Measurements from ENCODE around the gene CAPN2. TPM values are rescaled to one million over a fixed set of nuclear protein-coding genes. Genes with fewer than 3 reads are reported as not detected.

The CAPN2 gene
- total and polyA plus RNA-seq, 7 experiments from 2014 or later, result 57.6 to 195 (median 99.5) TPM

DNA sequence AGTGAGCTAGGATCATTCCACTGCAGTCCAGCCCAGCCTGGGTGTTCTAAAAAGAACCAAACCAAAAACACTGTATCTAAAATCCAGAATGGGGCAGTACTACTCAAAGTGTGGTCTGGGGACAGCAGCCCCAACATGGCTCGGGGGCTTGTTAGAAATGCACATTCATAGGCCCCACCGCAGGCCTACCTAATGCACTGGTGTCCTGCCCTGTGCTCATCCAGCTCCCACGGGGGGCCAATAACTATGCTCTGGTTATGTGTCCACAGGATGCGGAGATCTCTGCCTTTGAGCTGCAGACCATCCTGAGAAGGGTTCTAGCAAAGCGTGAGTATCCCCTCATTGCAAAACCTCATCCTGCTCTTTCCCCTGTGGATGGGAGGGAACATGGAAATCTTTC is 51.5 kb downstream of the CAPN2 start:
- Mint-ChIP-seq H3K27me3 (no peaks in the 10 kb centered on the region), H3K36me3 (peaks cover 5 to 67% (median 32%) of the 10 kb centered on the region in 5 donors), H3K9me3 (no peaks in the 10 kb centered on the region), H3K4me1 (no peaks in the 10 kb centered on the region), H3K27ac (no peak overlapping the region), H3K4me3 (no peak overlapping the region)
- intact Hi-C loops (cut with micrococcal nuclease), result no loop called here
- Histone ChIP-seq H3K4me3 (ENCODE audit: low read length) (no peak overlapping the region), H3K36me3 (ENCODE audit: control insufficient read depth in 2 of 3, insufficient read depth in 3 of 3, low read length in 3 of 3) (peaks cover 16 to 72% (median 40%) of the 10 kb centered on the region in 3 experiments), H3K27me3 (ENCODE audit: control insufficient read depth in 2 of 2, insufficient read depth in 2 of 2, low read length in 2 of 2) (no peaks in the 10 kb centered on the region), H3K9me3 (ENCODE audit: control insufficient read depth in 2 of 3, low read length in 3 of 3) (no peaks in the 10 kb centered on the region), H3K4me1 (ENCODE audit: control insufficient read depth in 2 of 2, insufficient read depth in 2 of 2, low read length in 2 of 2) (no peaks in the 10 kb centered on the region), H3K27ac (ENCODE audit: low read depth, low read length) (no peak overlapping the region)
- ChIA-PET POLR2A (no interaction called here), CTCF (interaction anchor here (1.3 kb wide), 1 partner anchor 15 kb away, joined by 4 read pairs; no protein-coding TSS in a partner anchor)
- no peak for DNase-seq
- ATAC-seq, result no peak

DNA sequence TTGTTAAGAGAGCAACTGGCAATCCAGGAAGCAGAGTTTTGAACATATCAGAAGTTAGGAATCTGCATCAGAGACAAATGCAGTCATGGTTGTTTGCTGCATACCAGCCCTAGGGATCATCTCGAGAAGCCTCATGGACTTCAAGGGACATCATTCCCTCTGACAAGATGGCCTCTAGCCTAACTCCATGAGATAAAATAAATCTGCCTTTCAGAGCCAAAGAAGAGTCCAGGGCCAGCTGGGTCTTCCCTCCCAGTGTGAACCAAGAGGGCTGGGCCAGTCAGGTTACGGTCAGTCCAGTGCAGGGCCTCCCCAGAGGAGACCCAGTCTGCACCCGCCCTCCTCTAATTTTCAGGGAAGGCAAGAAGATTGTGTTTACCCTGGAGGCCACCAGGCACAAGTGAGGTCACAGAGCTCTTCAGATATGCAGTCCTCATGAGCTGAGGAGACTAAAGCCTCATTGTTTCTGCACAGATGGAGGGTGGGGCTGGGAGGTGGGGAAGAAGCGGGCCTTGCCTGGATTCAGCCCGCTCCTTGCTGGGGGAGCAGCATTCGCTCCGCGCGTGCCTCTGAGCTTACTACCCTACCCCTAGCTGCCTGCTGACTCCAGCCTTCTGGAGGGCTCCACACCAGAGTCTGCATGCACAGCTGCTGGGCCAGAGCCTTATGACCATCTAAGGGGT is 52.8 kb downstream of the CAPN2 start:
- no peaks in the 10 kb centered on the region for H3K4me1 ChIP-seq (ENCODE audit: control insufficient read depth in 2 of 2, insufficient read depth in 2 of 2, low read length in 2 of 2)
- CTCF ChIA-PET, result no interaction called here
- peaks cover 17 to 74% (median 44%) of the 10 kb centered on the region in 3 experiments for H3K36me3 ChIP-seq (ENCODE audit: control insufficient read depth in 2 of 3, insufficient read depth in 3 of 3, low read length in 3 of 3)
- DNase-seq (no peak), ATAC-seq (no peak)
- Mint-ChIP-seq H3K4me1 (no peaks in the 10 kb centered on the region), H3K27me3 (no peaks in the 10 kb centered on the region), H3K27ac (peak overlapping the region in 1 of 9 donors; percentile 5), H3K4me3 (no peak overlapping the region), H3K36me3 (peaks cover 8 to 63% (median 35%) of the 10 kb centered on the region in 5 donors), H3K9me3 (no peaks in the 10 kb centered on the region)
- intact Hi-C loops (cut with micrococcal nuclease), result no loop called here
- POLR2A ChIA-PET, result no interaction called here
- H3K4me3 ChIP-seq (ENCODE audit: low read length), result no peak overlapping the region
- H3K9me3 ChIP-seq (ENCODE audit: control insufficient read depth in 2 of 3, low read length in 3 of 3), result no peaks in the 10 kb centered on the region
- no peaks in the 10 kb centered on the region for H3K27me3 ChIP-seq (ENCODE audit: control insufficient read depth in 2 of 2, insufficient read depth in 2 of 2, low read length in 2 of 2)
- no peak overlapping the region for H3K27ac ChIP-seq (ENCODE audit: low read depth, low read length)

DNA sequence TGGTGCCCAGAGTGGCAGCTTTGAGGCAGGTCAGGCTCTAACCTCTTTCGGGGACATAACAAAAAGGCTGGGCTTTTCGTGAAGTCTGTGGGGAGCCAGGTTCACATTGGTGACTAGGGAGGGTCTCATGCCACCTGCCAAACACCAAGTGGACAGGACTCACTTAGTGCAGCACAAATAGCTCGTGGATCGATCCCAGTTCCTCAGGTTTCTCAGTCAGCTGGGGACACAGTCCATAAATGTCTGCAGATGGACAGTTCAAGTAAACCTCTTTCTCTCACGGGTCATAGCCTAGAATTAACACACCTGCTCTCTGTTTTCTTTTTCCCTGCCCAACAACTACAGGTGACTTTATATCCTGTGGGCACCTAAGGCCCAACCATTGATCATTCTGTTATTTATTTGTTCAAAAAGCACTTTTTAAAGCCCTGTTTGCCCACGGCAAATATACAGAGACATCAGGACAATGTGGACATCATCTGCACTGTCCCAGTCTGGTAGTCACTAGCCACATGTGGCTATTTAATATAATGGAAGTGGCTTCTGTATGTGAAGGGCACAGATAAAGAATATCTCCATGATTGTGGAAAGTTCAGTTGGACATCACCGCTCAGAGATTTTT is 53.5 kb downstream of the CAPN2 start:
- ATAC-seq (no peak), DNase-seq (no peak)
- Histone ChIP-seq H3K27me3 (ENCODE audit: control insufficient read depth in 2 of 2, insufficient read depth in 2 of 2, low read length in 2 of 2) (no peaks in the 10 kb centered on the region), H3K36me3 (ENCODE audit: control insufficient read depth in 2 of 3, insufficient read depth in 3 of 3, low read length in 3 of 3) (peaks cover 18 to 74% (median 45%) of the 10 kb centered on the region in 3 experiments), H3K27ac (ENCODE audit: low read depth, low read length) (no peak overlapping the region), H3K9me3 (ENCODE audit: control insufficient read depth in 2 of 3, low read length in 3 of 3) (no peaks in the 10 kb centered on the region), H3K4me1 (ENCODE audit: control insufficient read depth in 2 of 2, insufficient read depth in 2 of 2, low read length in 2 of 2) (no peaks in the 10 kb centered on the region), H3K4me3 (ENCODE audit: low read length) (no peak overlapping the region)
- Mint-ChIP-seq H3K4me3 (no peak overlapping the region), H3K9me3 (no peaks in the 10 kb centered on the region), H3K4me1 (no peaks in the 10 kb centered on the region), H3K27ac (no peak overlapping the region), H3K27me3 (no peaks in the 10 kb centered on the region), H3K36me3 (peaks cover 9 to 59% (median 35%) of the 10 kb centered on the region in 5 donors)
- intact Hi-C loops (cut with micrococcal nuclease), result no loop called here
- CTCF ChIA-PET, result no interaction called here
- POLR2A ChIA-PET, result no interaction called here

DNA sequence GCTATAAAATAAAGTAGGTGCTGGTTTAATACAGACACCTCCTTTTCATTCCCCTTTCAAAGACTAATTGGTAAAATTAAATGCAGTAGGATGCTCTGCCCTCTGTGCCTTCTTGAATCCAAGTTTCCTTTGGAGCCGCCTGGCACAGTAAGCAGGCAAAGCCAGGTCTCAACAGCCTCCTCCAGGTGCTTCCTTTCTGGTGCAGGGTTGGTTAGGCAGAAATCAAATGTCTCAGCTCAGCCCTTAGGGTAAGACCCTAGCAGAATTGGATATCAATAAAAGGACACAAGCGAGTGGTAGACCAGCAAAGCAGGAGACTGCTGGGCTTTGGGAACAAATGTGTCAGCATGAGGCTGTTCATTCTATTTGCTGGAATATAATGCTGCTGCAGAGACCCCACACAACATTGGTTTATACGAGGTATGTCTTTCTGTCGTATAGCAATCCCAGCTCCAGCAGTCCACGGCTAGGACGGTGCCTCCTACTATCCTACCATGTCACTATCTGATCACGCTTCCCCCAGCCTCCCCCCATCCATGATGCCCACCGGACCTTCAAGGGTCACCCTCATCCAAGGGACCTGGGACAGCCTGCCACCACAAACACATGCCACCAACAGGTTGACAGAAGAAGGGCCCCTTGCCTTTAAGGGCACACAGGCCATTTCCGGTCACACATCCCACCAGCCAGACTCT is 58.4 kb downstream of the CAPN2 start:
- intact Hi-C loops (cut with micrococcal nuclease), result no loop called here
- Mint-ChIP-seq H3K27ac (peak overlapping the region in 3 of 9 donors; percentile 9 to 40 (median 17)), H3K27me3 (no peaks in the 10 kb centered on the region), H3K36me3 (peaks cover 11 to 50% (median 32%) of the 10 kb centered on the region in 5 donors), H3K4me3 (no peak overlapping the region), H3K4me1 (peaks cover 0 to 15% (median 0%) of the 10 kb centered on the region in 7 donors), H3K9me3 (no peaks in the 10 kb centered on the region)
- no peaks in the 10 kb centered on the region for H3K9me3 ChIP-seq (ENCODE audit: control insufficient read depth in 2 of 3, low read length in 3 of 3)
- H3K4me1 ChIP-seq (ENCODE audit: control insufficient read depth in 2 of 2, insufficient read depth in 2 of 2, low read length in 2 of 2), result peaks cover 0 to 4% of the 10 kb centered on the region in 2 donors
- no peak for ATAC-seq
- ChIA-PET CTCF (no interaction called here), POLR2A (interaction anchor here (0.7 kb wide), 1 partner anchor 88 kb away, joined by 3 read pairs; no protein-coding TSS in a partner anchor)
- no peak overlapping the region for H3K27ac ChIP-seq (ENCODE audit: low read depth, low read length)
- H3K27me3 ChIP-seq (ENCODE audit: control insufficient read depth in 2 of 2, insufficient read depth in 2 of 2, low read length in 2 of 2), result no peaks in the 10 kb centered on the region
- H3K4me3 ChIP-seq (ENCODE audit: low read length), result no peak overlapping the region
- no peak for DNase-seq
- H3K36me3 ChIP-seq (ENCODE audit: control insufficient read depth in 2 of 3, insufficient read depth in 3 of 3, low read length in 3 of 3), result peaks cover 19 to 76% (median 41%) of the 10 kb centered on the region in 3 experiments

DNA sequence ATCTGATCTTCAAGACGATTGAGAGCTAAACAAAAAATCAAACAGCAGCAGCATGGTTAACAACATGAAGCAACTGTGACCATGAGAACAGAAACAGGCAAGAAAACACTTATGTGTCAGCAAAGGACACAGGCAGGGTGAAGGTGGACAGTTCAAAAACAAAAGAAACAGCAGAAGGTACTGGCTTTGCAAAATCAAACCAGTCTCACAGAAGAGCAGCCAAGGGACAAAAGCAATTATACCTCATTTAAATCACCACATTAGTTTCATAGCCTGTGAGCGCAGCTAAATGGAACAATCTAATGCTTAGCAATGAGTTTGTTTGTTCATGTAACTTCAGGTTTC is 59.1 kb downstream of the CAPN2 start:
- Histone ChIP-seq H3K27ac (ENCODE audit: low read depth, low read length) (no peak overlapping the region), H3K4me3 (ENCODE audit: low read length) (no peak overlapping the region), H3K4me1 (ENCODE audit: control insufficient read depth in 2 of 2, insufficient read depth in 2 of 2, low read length in 2 of 2) (peaks cover 0 to 11% of the 10 kb centered on the region in 2 donors), H3K36me3 (ENCODE audit: control insufficient read depth in 2 of 3, insufficient read depth in 3 of 3, low read length in 3 of 3) (peaks cover 19 to 76% (median 42%) of the 10 kb centered on the region in 3 experiments), H3K9me3 (ENCODE audit: control insufficient read depth in 2 of 3, low read length in 3 of 3) (no peaks in the 10 kb centered on the region), H3K27me3 (ENCODE audit: control insufficient read depth in 2 of 2, insufficient read depth in 2 of 2, low read length in 2 of 2) (no peaks in the 10 kb centered on the region)
- ChIA-PET CTCF (interaction anchor here (1.0 kb wide), 1 partner anchor 22 kb away, joined by 3 read pairs; no protein-coding TSS in a partner anchor), POLR2A (interaction anchor here (0.7 kb wide), 1 partner anchor 88 kb away, joined by 3 read pairs; no protein-coding TSS in a partner anchor)
- Mint-ChIP-seq H3K4me3 (no peak overlapping the region), H3K27ac (peak overlapping the region in 5 of 9 donors; percentile 2 to 40 (median 9)), H3K36me3 (peaks cover 11 to 50% (median 30%) of the 10 kb centered on the region in 5 donors), H3K27me3 (no peaks in the 10 kb centered on the region), H3K9me3 (no peaks in the 10 kb centered on the region), H3K4me1 (peaks cover 0 to 21% (median 4%) of the 10 kb centered on the region in 7 donors)
- DNase-seq (no peak), ATAC-seq (no peak)
- intact Hi-C loops (cut with micrococcal nuclease), result no loop called here

- peaks cover 0 to 24% (median 4%) of the 10 kb centered on the region in 7 donors for H3K4me1 Mint-ChIP-seq
- no peak overlapping the region for H3K4me3 Mint-ChIP-seq
- intact Hi-C loops (cut with micrococcal nuclease), result no loop called here
- no peaks in the 10 kb centered on the region for H3K27me3 Mint-ChIP-seq
- DNase-seq, result no peak
- H3K27ac Mint-ChIP-seq, result peak overlapping the region in 6 of 9 donors; percentile 2 to 69 (median 42)
- Histone ChIP-seq H3K36me3 (ENCODE audit: control insufficient read depth in 2 of 3, insufficient read depth in 3 of 3, low read length in 3 of 3) (peaks cover 19 to 78% (median 42%) of the 10 kb centered on the region in 3 experiments), H3K9me3 (ENCODE audit: control insufficient read depth in 2 of 3, low read length in 3 of 3) (no peaks in the 10 kb centered on the region), H3K27me3 (ENCODE audit: control insufficient read depth in 2 of 2, insufficient read depth in 2 of 2, low read length in 2 of 2) (no peaks in the 10 kb centered on the region), H3K4me3 (ENCODE audit: low read length) (no peak overlapping the region), H3K27ac (ENCODE audit: low read depth, low read length) (peak overlapping the region; percentile 17), H3K4me1 (ENCODE audit: control insufficient read depth in 2 of 2, insufficient read depth in 2 of 2, low read length in 2 of 2) (peaks cover 0 to 11% of the 10 kb centered on the region in 2 donors)
- no peaks in the 10 kb centered on the region for H3K9me3 Mint-ChIP-seq
- ATAC-seq, result no peak
- CTCF ChIA-PET, result interaction anchor here (0.6 to 1.0 kb wide), 2 partner anchors 23 to 51 kb away, joined by 3 read pairs; no protein-coding TSS in a partner anchor
- H3K36me3 Mint-ChIP-seq, result peaks cover 11 to 49% (median 30%) of the 10 kb centered on the region in 5 donors
- POLR2A ChIA-PET, result no interaction called here
These were observed 59.8 kb downstream of the CAPN2 start for GRCh38 chr1:223771814-223772770.
